Amygdala (tissue), 56 donors: ENCODE results near the gene FAM222B.
"Not testable (repeated sequence)": the region's sequence is repeated elsewhere in the genome, so short reads cannot be mapped to it uniquely, and the experiment has no call there.

Source experiments
- DNase-seq, 56 donors: peaks; one replicate each; lab custom pipeline; 2025; lab: John Stamatoyannopoulos, UW

Gene FAM222B

GRCh38 chr17:28735242-28735722 lies 107.3 kb downstream of the FAM222B start:
- DNase-seq = no peak

- no peak for DNase-seq
Measured at GRCh38 chr17:28734712-28735241, 107.8 kb downstream of the FAM222B start.

DNA sequence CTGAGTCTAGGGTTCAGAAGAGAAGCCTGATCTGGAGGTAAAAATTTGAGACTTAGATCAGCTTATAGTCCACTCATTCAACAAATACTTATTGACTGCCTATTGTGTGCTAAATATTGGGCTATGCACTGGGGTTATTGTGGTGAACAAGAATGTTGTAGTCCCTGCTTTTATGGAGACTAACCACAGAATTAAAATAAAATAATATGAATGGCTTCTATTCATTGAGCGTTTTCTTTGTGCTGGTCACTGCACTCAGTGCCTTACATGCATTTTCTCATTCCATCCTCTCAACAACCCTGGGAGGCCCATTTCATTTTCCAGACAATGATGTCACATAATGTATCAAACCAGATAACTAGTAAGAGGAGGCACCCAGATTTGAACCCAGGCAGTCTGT lies 109.2 kb downstream of the FAM222B start:
- no peak for DNase-seq

- no peak for DNase-seq
Measured at GRCh38 chr17:28729950-28730330, 112.7 kb downstream of the FAM222B start.

DNA sequence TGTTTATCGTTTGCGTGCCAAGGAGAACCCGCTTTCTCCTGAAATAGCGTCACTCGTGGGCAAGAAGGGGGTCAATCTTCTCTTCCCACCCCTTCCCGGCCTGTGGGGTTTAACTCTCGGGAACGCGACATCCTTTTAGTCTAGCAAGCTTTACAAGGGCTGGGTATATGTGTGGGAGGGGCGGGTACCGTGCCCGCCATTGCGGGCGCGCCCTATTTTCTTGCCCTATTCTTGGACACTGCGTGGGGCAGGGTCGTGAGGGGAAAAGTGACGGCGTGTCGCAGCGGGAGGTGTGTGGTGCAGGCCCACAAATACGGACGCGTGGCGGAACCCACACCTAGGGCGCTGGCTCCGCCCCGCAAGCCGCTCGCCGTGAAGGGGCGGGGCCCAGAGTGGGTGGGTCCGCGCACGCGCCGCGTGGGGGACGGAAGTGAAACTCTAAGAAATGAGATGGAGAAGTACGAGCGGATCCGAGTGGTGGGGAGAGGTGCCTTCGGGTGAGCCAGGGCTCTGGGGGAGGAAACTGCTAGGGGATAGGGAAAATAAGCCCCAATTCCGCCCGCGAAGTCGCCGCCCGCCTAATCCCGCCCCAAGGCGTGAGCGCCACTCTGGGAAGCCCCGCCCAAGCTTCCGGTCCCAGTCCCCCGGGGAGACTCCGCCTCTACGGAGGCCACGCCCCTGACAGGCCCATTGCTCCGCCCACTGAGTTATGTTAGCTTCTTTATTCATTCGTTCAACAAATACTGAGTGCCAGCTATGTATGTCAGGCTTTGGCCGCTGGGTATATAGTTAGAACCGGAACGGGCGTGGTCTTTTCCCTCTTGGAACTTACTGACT lies 114.0 kb downstream of the FAM222B start, which contains the start of gene NEK8:
Gene NEK8 (plus strand): TSS at position 425 of the 837 bp plus-strand sequence. CDS start 26 bp downstream, at position 451.
- DNase-seq = peak; percentile 56 to 98 (median 88)

GRCh38 chr17:28726627-28727491 lies 115.7 kb downstream of the FAM222B start:
- DNase-seq = peak; percentile 34 to 93 (median 84)

DNA sequence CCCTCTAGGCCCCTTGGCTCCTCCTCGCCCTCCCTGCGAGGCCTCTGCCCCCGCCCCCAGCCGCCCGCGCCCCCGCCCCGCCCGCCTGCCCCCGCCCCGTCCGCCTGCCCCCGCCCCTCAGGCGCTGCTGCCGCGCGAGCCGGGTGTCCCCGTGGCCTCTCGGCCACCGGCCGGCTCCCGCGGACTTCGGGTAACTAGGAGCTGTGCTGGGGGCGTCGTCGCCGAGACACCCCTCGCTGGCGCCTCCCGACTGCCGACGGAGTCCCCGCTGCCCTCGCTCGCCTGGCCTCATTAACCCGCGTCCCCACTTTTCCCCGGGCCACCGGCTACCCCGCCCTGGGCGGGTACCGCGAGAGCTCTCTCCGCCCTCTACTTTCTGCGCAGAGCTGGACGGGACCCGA lies 116.4 kb downstream of the FAM222B start, which contains the start of gene TLCD1:
Gene TLCD1 (minus strand): TSS at position 8 of the 401 bp plus-strand sequence. CDS start 136 bp downstream, outside the sequence.
- peak in 39 of 56 donors; percentile 32 to 81 (median 68) for DNase-seq

GRCh38 chr17:28725660-28726225 lies 116.8 kb downstream of the FAM222B start:
- DNase-seq = peak in 5 of 56 donors; percentile 26 to 58 (median 43)

- DNase-seq = peak in 1 of 56 donors; percentile 41
Measured at GRCh38 chr17:28725166-28725659, 117.4 kb downstream of the FAM222B start.

DNA sequence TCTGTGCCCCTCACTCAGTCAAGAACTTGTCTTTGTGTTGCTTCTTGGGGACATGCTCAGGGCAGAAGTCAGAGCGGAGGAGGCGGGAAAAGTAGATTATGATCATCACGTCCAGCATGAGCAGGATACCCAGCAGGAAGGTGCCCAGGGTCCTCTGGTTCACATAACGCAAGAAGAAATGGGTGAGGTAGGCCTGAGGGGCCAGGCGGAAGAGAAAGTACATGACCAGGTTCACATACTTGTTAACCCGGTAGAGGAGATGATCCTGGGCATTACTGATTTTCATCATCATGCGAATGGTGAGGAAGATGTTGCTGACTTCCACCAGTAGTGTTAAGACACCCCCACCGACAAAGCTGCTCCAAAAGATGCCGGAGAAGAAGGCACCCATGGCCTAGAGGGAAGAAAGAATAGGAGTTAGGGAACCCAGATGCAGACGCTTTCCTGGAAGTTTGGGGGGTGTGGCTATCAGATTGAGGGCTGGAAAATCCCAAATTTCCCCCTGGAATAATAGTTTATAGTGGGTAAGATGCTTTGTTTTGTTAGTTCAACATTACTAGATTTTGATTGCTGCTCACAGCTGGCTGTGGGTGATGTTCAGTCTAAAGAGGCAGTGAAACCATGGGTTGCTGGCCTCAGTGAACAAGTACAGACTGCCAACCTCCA lies 118.0 kb downstream of the FAM222B start:
- DNase-seq = no peak

- DNase-seq = not testable (repeated sequence)
Measured at GRCh38 chr17:28723836-28724499, 118.6 kb downstream of the FAM222B start.

DNA sequence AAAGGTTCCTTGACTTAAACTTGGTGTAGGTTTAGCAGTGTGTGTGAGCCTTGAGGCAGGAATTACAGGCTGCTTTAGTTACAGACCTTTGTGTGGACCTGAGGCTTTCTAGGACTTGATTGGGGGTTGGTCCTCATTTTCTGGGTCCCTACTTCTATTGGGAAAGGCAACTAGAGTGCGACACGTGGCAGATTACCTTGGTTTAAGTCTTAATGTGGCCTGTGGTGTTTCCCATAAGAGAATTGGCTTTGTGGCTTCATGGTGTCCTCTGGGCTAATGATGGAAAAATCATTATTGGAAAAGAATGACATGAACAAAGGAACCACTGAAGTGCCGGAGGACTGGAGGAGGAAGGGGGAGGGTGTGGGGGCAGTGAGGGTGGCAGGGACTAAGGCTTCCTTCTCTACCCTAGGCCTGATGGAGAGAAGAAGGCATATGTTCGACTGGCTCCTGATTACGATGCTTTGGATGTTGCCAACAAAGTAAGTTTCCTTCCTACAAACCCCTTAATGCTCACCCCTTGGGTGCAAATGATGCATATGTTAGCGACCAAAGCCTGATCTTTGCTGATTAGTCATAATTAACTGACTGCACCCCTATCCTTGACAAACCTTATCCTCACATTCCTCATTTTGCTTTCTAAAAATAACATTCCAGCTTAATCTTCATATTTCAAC lies 119.3 kb downstream of the FAM222B start:
- DNase-seq = no peak

DNA sequence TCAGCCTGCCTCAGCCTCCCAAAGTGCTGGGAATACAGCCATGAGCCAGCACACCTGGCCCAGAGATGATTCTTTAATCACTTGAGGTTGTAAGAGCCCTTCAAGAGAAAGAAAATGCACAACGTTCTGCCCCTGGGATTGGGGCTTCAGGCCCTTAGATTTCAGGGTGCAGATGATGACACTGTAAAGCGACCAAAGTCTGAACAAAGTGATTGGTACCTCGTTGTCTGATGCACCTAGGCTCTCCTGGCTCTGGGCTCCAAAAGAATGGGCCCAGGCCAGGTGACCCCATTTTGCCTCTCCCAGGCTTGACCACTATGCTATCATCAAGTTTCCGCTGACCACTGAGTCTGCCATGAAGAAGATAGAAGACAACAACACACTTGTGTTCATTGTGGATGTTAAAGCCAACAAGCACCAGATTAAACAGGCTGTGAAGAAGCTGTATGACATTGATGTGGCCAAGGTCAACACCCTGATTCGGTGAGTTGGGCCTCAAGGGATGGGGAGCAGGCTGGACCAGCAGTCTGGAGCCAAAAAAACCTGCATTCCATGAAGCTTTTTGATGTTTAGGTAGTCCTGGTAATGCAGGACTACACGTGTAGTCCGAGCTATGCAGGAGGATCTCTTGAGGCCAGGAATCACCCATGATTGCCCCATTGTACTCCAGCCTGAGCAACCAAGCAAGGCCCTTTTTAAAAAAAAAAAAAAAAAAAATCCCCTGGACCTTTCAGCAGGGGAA lies 120.0 kb downstream of the FAM222B start:
- DNase-seq = no peak

DNA sequence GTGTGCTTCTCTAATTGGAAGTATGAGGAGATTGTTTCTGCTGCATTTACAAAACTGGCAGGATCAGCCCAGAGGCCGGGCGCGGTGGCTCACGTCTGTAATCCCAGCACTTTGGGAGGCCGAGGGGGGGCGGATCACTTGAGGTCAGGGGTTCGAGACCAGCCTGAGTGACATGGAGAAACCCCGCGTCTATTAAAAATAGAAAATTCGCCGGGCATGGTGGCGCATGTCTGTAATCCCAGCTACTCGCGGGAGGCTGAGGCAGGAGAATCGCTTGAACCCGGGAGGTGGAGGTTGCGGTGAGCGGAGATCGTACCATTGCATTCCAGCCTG lies 121.6 kb downstream of the FAM222B start:
- not testable (repeated sequence) for DNase-seq

DNA sequence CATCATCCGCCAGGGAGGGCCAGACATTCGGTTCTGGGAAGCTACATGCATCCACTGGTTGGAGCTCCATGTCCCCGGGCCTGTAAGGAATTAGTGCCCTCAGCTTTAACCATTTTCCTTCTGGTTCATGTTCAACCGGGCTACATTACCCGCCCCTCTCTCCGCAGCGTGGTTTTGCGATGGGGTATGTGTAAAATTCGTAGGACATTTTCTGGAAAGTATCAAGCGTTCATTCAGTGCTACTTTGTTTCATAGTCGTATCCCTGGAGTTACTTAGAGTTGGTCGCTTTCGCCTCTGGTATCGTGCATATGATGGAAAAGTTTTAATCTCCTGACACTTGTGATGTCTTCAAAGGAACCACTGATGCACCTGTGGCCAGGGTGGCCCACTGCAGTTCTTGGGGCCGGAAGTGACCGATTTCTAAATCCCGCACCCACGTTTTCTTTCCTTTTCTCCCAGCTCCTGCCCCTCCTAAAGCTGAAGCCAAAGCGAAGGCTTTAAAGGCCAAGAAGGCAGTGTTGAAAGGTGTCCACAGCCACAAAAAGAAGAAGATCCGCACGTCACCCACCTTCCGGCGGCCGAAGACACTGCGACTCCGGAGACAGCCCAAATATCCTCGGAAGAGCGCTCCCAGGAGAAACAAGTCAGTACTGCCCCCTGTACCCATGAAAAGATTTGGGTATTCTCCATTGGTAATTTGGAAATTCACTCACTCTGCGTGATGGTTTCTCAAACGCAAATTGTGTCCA lies 122.2 kb downstream of the FAM222B start:
- no peak for DNase-seq

- no peak for DNase-seq
Measured at GRCh38 chr17:28719021-28719433, 123.6 kb downstream of the FAM222B start.
